ENCODE measurements around the gene C1orf198.

DNA sequence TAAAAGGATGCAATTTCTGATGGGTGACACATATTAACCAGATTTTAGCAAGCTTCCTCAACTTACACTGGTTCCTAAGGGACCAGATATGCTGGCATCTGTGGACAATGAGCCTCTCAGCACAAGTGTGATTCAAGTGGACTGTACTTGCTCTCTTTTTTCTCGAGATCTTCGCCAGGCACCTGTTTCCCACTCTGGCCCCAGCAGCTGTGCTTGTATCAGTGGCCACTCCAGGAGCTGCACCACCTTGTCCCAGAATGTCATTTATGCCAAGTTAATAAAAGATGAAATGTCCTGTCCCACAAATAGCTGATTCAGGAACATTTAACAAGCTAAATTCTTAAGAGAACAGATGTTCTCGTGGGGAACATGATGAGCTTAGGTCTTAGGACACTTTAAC is 14.6 kb downstream of the C1orf198 start:
- TF ChIP-seq, protein P1, sequence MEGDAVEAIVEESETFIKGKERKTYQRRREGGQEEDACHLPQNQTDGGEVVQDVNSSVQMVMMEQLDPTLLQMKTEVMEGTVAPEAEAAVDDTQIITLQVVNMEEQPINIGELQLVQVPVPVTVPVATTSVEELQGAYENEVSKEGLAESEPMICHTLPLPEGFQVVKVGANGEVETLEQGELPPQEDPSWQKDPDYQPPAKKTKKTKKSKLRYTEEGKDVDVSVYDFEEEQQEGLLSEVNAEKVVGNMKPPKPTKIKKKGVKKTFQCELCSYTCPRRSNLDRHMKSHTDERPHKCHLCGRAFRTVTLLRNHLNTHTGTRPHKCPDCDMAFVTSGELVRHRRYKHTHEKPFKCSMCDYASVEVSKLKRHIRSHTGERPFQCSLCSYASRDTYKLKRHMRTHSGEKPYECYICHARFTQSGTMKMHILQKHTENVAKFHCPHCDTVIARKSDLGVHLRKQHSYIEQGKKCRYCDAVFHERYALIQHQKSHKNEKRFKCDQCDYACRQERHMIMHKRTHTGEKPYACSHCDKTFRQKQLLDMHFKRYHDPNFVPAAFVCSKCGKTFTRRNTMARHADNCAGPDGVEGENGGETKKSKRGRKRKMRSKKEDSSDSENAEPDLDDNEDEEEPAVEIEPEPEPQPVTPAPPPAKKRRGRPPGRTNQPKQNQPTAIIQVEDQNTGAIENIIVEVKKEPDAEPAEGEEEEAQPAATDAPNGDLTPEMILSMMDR (optimal IDR thresholded peaks at IDR 0.05 in 1 of 3, IDR thresholded peaks at IDR 0.05 in 1 of 3, conservative IDR thresholded peaks at IDR 0.05 in 1 of 3; ENCODE audit: extremely low read depth in 1 of 3, insufficient read depth in 2 of 3, low read length in 3 of 3) = no peak
- TF ChIP-seq EZH2 (IDR thresholded peaks at IDR 0.05; ENCODE audit: low read length) = no peak

Data from keratinocyte (primary cell).